Right lobe of liver (tissue), 6 donors: Measurements from ENCODE around the gene KRTAP20-3. TPM values are rescaled to one million over a fixed set of nuclear protein-coding genes. Genes with fewer than 3 reads are reported as not detected.

Experiments
- ATAC-seq, 4 donors: fragments of 200-7000 bp; cut with Tn5 transposase; one replicate each; pipeline ENCODE4 v1.9.1; 2020; ENCODE audit warnings: mild to moderate bottlenecking in 4 of 4, moderate library complexity in 4 of 4
- DNase-seq, 3 donors: peaks; one replicate each; pipeline ENCODE4 v3.0.0-alpha.2; 2020
- H3K27ac ChIP-seq, 3 donors: fragments of 200-600 bp; one replicate each; pipeline ENCODE4 v1.8.0; 2022
- H3K27me3 ChIP-seq, 2 donors: fragments of 200-600 bp; one replicate each; pipeline ENCODE4 v1.8.0; 2022
- H3K36me3 ChIP-seq, 4 donors: fragments of 200-600 bp; sonication (generic) in 1 of 4; one replicate each; pipeline versions ENCODE4 v1.5.1 to v1.8.0; 2017 to 2022; ENCODE audit warnings: control low read depth in 1 of 4
- H3K4me1 ChIP-seq, 4 donors: fragments of 200-600 bp; sonication (generic) in 1 of 4; one replicate each; pipeline versions ENCODE4 v1.5.1 to v1.8.0; 2017 to 2022; ENCODE audit warnings: control low read depth in 1 of 4
- H3K4me3 ChIP-seq, 3 donors: fragments of 200-600 bp; one replicate each; pipeline ENCODE4 v1.8.0; 2022
- H3K9me3 ChIP-seq, 4 donors: fragments of 200-600 bp; sonication (generic) in 1 of 4; one replicate each; pipeline versions ENCODE4 v1.5.1 to v1.8.0; 2017 to 2022; ENCODE audit warnings: control low read depth in 1 of 4
- POLR2A ChIP-seq: fragments of 450-650 bp; IDR thresholded peaks from one replicate; pipeline ENCODE4 v1.6.1; 2017; ENCODE audit warnings: antibody characterized with exemption, mild to moderate bottlenecking
- WGBS: methylation state at CpG from one replicate; pipeline ENCODE4 v1.1.6; 2018; ENCODE audit warnings: low coverage, low lambda C conversion rate; ENCODE audit not compliant: insufficient coverage; ENCODE audit errors: missing lambda C conversion rate; 5-methylcytosine and 5-hydroxymethylcytosine counted together
- intact Hi-C, 2 donors: fragments of 100-400 bp; cut with DNase I; formaldehyde crosslinking; loops; one replicate each; pipeline versions ENCODE4 v1.11.2 to v1.14.1; 2022
- total RNA-seq, 6 experiments: library from RNA; depleted of rRNA in 2 of 6; stranded (reverse); fragments of >200 nt in 2 of 6; fragmentation: NEBNext Ultra II Directional in 3 of 6; extraction: Animal tissue kit (Norgen Biotek cat#: 25700) in 3 of 6; gene quantifications; one replicate each; pipeline versions ENCODE4 v1.1.0 to v1.2.4, GENCODE V29; 2016 to 2023
- TF ChIP-seq, protein P1 (sequence below), 4 donors: fragments of 200-600 bp in 3 of 4; fragments of 450-650 bp in 1 of 4; IDR thresholded peaks; one replicate each; pipeline versions ENCODE4 v1.5.1 to v1.8.0; 2016 to 2022; ENCODE audit warnings: antibody characterized with exemption in 4 of 4, mild to moderate bottlenecking in 2 of 4
- donor health status: DM: no; HTN: yes; CAD: no.
- donor health status: DM: no; HTN: no; CAD: no.
- donor health status: DM: no; HTN: no; CAD: no.
- donor health status: DM: no; HTN: yes; CAD: no.
- donor health status: DM: no; HTN: yes; CAD: no.

Gene KRTAP20-3
- total RNA-seq, 6 experiments from 2014 or later = not detected

- Histone ChIP-seq H3K4me3 (no peak overlapping the region), H3K4me1 (no peaks in the 10 kb centered on the region), H3K9me3 (no peaks in the 10 kb centered on the region), H3K36me3 (no peaks in the 10 kb centered on the region), H3K27ac (no peak overlapping the region), H3K27me3 (no peaks in the 10 kb centered on the region)
- no peak for TF ChIP-seq POLR2A
- TF ChIP-seq, protein P1, sequence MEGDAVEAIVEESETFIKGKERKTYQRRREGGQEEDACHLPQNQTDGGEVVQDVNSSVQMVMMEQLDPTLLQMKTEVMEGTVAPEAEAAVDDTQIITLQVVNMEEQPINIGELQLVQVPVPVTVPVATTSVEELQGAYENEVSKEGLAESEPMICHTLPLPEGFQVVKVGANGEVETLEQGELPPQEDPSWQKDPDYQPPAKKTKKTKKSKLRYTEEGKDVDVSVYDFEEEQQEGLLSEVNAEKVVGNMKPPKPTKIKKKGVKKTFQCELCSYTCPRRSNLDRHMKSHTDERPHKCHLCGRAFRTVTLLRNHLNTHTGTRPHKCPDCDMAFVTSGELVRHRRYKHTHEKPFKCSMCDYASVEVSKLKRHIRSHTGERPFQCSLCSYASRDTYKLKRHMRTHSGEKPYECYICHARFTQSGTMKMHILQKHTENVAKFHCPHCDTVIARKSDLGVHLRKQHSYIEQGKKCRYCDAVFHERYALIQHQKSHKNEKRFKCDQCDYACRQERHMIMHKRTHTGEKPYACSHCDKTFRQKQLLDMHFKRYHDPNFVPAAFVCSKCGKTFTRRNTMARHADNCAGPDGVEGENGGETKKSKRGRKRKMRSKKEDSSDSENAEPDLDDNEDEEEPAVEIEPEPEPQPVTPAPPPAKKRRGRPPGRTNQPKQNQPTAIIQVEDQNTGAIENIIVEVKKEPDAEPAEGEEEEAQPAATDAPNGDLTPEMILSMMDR (IDR thresholded peaks at IDR 0.05) = no peak
- DNase-seq (no peak), ATAC-seq (no peak)
- intact Hi-C loops = no loop called here
- 75% methylated on average over 1 of the region's 3 CpGs for WGBS
Observed at GRCh38 chr21:30623362-30623761, 19.3 kb upstream of the KRTAP20-3 start.

DNA sequence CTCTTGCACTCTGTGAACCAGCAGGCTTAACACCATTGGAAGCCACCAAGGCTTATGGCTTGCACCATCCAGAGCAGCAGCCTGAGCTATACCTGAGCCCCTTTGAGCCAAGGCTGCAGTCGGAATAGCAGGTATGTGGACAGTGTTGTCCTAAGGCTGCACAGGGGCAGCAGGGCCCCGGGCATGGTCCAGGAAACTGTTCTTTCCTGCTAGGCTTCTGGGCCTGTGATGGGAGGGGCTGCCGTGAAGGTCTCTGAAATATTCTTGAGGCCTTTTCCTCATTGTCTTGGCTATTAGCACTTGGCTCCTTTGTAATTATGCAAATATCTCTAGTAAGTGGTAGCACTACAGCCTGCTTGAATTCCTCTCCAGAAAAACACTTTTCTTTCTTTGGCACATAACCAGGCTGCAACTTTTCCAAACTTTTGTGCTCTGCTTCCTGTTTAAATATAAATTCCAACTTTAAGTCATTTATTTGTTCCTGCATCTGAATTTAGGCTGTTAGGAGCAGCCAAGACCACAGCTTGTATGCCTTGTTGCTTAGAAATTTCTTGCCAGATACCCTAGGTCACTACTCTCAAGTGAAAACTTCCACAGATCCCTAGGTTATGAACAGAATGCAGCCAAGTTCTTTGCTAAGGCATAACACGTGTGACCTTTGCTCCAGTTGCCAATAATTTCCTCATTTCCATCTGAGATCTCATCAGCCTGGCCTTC is 17.1 kb upstream of the KRTAP20-3 start:
- ATAC-seq (no peak), DNase-seq (no peak)
- H3K27me3 ChIP-seq = no peaks in the 10 kb centered on the region
- intact Hi-C loops = no loop called here
- no peaks in the 10 kb centered on the region for H3K36me3 ChIP-seq
- TF ChIP-seq, protein P1 (IDR thresholded peaks at IDR 0.05) = no peak
- TF ChIP-seq POLR2A = no peak
- no peaks in the 10 kb centered on the region for H3K4me1 ChIP-seq
- no peak overlapping the region for H3K27ac ChIP-seq
- WGBS = 45% methylated on average over 4 of the region's 4 CpGs
- no peak overlapping the region for H3K4me3 ChIP-seq
- H3K9me3 ChIP-seq = no peaks in the 10 kb centered on the region

DNA sequence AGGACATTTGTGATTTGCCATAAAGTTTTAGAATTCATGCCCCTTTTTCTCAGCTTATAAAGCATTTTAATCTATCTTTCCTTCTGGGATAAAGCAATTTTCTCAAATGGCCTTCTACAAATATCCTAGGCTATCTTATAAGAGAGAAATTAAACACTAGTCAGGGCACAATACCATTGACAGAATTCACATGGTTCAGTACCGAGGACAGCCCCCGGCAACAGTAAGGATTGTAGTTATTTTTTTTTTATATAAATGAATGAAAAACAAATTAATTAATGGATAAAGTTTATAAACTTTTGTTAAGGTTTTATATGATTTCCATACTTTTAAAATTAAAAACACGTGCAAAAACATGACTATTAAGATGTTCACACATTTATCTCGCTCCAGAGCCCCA is 14.6 kb upstream of the KRTAP20-3 start:
- no peaks in the 10 kb centered on the region for H3K9me3 ChIP-seq
- WGBS = 62% methylated on average over 4 of the region's 4 CpGs
- no peak overlapping the region for H3K4me3 ChIP-seq
- intact Hi-C loops = no loop called here
- H3K36me3 ChIP-seq = no peaks in the 10 kb centered on the region
- no peak for DNase-seq
- TF ChIP-seq, protein P1 (IDR thresholded peaks at IDR 0.05) = no peak
- TF ChIP-seq POLR2A = no peak
- no peak for ATAC-seq
- H3K27ac ChIP-seq = no peak overlapping the region
- H3K4me1 ChIP-seq = no peaks in the 10 kb centered on the region
- no peaks in the 10 kb centered on the region for H3K27me3 ChIP-seq

DNA sequence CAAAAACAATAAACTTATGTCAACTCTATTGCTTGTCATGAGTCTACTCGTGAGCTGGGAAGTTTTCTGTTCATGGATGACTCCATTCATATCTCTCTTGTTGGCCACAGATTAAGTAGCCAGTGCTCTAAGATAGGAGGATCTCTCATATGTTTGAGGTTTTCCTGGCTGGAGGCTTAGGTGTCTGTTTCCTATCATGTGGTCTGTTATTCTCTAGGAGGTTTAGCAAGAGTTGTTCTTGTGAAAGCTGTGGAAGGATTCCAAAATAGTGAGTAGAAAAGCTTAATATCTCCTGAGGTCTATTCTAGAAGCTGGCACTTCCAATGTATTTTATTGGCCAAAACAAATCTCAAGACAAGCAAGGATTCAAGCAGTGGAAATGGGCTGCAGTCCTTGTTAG is 13.5 kb upstream of the KRTAP20-3 start:
- no peak for ATAC-seq
- no peaks in the 10 kb centered on the region for H3K36me3 ChIP-seq
- H3K27me3 ChIP-seq = no peaks in the 10 kb centered on the region
- H3K4me3 ChIP-seq = no peak overlapping the region
- DNase-seq = no peak
- intact Hi-C loops = no loop called here
- no peak overlapping the region for H3K27ac ChIP-seq
- TF ChIP-seq POLR2A = no peak
- TF ChIP-seq, protein P1 (IDR thresholded peaks at IDR 0.05) = no peak
- H3K9me3 ChIP-seq = no peaks in the 10 kb centered on the region
- 40% methylated on average over 1 of the region's 1 CpG for WGBS
- H3K4me1 ChIP-seq = no peaks in the 10 kb centered on the region
